COLO668 (cell line): ENCODE measurements around the gene BCL2L14.
"Not testable (repeated sequence)": the region's sequence is repeated elsewhere in the genome, so short reads cannot be mapped to it uniquely, and the experiment has no call there.

Experiments used
- DNase-seq: peaks from one replicate; lab custom pipeline; 2025; ENCODE audit not compliant: unreplicated experiment; lab: John Stamatoyannopoulos, UW

The BCL2L14 gene

GRCh38 chr12:12099102-12099501, 28.4 kb downstream of the BCL2L14 start:
- no peak for DNase-seq

GRCh38 chr12:12107678-12108077, 36.9 kb downstream of the BCL2L14 start:
- DNase-seq: no peak

DNA sequence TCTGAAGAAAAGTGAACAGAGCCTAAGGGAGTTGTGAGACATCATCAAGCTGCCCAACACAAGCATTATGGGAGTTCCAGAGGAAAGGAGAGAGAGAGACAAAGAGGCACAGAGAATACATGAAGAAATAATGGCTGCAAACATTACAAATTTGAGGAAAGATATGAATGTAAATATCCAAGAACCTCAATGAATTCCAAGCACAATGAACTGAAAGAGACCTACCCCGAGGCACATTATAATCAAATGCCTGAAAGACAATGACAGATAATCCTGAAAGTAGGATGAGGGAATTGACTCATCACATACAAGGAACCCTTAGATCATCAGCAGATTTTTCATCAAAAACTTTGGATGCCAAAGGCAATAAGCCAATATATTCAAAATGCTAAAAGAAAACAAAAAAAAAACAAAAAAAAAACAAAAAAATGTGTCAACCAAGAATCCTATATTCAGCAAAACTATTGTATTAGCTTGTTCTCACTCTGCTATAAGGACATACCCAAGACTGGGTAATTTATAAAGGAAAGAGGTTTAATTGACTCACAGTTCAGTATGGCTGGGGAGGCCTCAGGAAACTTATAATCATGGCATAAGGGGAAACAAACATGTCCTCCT, 37.8 kb downstream of the BCL2L14 start:
- no peak for DNase-seq

GRCh38 chr12:12110923-12111555, 40.3 kb downstream of the BCL2L14 start:
- not testable (repeated sequence) for DNase-seq

DNA sequence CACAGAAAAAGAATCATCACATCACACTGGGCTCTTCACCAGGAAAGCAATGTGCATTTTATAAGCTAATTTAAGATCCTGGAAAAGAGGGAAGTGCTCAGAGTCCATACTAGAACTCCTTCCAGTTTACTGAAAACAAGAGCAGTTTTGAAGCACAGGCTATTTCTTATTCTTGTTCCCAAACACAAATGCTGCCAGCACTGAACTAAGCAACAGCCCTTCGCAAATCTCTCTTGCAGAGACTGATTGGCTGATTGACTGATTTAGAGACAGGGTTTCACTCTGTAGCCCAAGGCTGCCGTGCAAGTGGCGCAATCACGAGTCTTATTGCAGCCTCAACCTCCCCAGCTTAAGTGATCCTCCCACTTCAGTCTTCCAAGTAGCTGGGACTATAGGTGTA, 44.8 kb downstream of the BCL2L14 start:
- DNase-seq: no peak

DNA sequence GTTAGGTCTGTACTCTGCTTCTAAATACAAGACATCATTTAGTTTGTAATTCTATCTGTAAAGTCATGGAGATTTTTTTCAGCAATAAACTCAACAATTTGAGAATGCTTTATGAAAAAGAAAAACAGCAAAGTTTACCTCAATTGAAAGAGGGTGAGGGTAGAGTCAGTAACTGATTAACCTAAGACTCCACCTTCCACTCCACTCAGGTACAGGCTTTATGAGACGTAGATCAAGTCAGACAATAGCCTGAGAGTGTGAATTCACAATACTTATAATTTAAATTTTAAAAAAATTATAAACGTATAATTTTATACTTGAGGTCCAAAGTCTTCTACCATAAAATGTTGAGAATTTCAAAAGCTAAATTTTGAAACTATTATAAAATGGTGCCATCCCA, 45.9 kb downstream of the BCL2L14 start:
- DNase-seq: no peak

DNA sequence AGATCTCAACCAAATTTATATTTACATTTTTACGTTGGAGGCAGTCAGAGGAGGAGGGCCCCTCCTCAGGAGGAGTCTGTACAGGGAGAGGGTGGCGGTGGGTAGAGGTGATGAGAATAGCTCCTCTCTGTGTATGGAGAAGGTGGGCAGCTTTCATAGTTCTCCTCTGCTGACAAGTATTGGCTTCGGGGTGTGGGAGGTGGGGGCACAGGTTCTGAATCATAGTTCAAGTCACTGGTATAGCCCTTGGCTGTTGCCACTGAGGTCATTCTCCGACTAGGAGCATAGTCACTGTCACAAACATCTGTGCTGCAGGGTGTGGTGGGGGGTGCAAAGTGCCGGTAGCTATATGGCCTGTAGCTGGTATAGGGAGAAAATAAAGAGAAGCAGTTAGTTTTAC, 50.3 kb downstream of the BCL2L14 start:
- no peak for DNase-seq

- DNase-seq: no peak
These were observed 52.4 kb downstream of the BCL2L14 start for GRCh38 chr12:12123036-12123604.

- no peak for DNase-seq
These were observed 55.8 kb downstream of the BCL2L14 start for GRCh38 chr12:12126551-12126950.

GRCh38 chr12:12127304-12127703, 56.6 kb downstream of the BCL2L14 start:
- DNase-seq: no peak

- DNase-seq: no peak
These were observed 57.9 kb downstream of the BCL2L14 start for GRCh38 chr12:12128670-12129069.

DNA sequence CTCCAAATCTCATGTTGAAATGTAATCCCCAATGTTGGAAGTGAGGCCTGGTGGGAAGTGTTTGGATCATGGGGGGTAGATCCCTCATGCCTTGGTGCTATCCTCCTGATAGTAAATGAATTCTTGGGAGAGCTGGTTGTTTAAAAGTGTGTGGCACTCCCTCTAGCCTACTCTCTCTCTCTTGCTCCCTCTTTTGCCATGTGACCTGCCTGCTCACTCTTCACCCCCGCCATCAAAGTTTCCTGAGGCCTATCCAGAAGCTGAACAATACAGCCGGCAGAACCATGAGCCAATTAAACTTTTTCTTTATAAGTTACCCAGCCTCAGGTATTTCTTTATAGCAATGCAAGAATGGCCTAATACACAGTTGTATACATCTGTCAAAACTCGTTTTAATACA, 62.5 kb downstream of the BCL2L14 start:
- DNase-seq: no peak

DNA sequence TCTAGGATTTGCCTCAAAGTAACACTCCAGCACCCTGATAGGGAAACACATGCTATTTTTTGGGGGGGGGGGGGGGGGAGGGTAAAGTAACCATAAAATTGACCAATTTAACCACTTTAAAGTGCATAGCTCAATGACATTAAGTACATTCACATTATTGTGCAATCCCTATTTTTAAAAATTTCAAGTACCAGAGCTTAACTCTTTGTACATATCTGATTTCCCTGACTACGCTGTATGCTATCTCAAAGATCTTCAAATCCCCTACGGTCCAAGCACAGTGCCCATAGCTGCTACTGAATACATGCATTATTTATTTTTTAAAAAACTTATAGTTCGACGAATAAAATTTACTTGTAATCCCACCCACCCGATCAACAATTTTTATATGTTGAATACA, 63.0 kb downstream of the BCL2L14 start:
- DNase-seq: no peak

GRCh38 chr12:12138203-12139154, 67.7 kb downstream of the BCL2L14 start:
- DNase-seq: no peak

GRCh38 chr12:12141000-12141399, 70.3 kb downstream of the BCL2L14 start:
- DNase-seq: no peak

GRCh38 chr12:12144531-12144930, 73.8 kb downstream of the BCL2L14 start:
- not testable (repeated sequence) for DNase-seq

GRCh38 chr12:12147111-12147510, 76.4 kb downstream of the BCL2L14 start:
- DNase-seq: no peak
